SU-DHL-6 (cell line): ENCODE measurements around the gene CDK4.

Experiments used
- EZH2phosphoT487 ChIP-seq: fragments of 200-600 bp; sonication (generic), shearing (Covaris generic); conservative IDR thresholded peaks from 2 replicates; pipeline ENCODE4 v1.6.1; 2018; ENCODE audit warnings: mild to moderate bottlenecking, antibody characterized with exemption, low read length, moderate library complexity, mixed read lengths
- TF ChIP-seq, protein P1 (sequence below): fragments of 200-600 bp; sonication (generic); IDR thresholded peaks from one replicate; pipeline ENCODE4 v1.5.1; 2017; ENCODE audit warnings: antibody characterized with exemption, mild to moderate bottlenecking, low read length, moderate library complexity; ENCODE audit not compliant: insufficient read depth, poor library complexity, severe bottlenecking

GRCh38 chr12:57719777-57720605 lies 32.1 kb downstream of the CDK4 start:
- TF ChIP-seq, protein P1, sequence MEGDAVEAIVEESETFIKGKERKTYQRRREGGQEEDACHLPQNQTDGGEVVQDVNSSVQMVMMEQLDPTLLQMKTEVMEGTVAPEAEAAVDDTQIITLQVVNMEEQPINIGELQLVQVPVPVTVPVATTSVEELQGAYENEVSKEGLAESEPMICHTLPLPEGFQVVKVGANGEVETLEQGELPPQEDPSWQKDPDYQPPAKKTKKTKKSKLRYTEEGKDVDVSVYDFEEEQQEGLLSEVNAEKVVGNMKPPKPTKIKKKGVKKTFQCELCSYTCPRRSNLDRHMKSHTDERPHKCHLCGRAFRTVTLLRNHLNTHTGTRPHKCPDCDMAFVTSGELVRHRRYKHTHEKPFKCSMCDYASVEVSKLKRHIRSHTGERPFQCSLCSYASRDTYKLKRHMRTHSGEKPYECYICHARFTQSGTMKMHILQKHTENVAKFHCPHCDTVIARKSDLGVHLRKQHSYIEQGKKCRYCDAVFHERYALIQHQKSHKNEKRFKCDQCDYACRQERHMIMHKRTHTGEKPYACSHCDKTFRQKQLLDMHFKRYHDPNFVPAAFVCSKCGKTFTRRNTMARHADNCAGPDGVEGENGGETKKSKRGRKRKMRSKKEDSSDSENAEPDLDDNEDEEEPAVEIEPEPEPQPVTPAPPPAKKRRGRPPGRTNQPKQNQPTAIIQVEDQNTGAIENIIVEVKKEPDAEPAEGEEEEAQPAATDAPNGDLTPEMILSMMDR = no peak
- no peak for TF ChIP-seq EZH2phosphoT487
